CD4-positive, alpha-beta T cell treated with Interleukin-15 for 4 hours (primary cell): ENCODE results near the gene CAMP.
"Not testable (repeated sequence)": the region's sequence is repeated elsewhere in the genome, so short reads cannot be mapped to it uniquely, and the experiment has no call there.

ENCODE experiments used
- DNase-seq: peaks from one replicate; pipeline ENCODE4 v3.0.0-alpha.2; 2020; ENCODE audit warnings: low spot score

The CAMP gene

DNA sequence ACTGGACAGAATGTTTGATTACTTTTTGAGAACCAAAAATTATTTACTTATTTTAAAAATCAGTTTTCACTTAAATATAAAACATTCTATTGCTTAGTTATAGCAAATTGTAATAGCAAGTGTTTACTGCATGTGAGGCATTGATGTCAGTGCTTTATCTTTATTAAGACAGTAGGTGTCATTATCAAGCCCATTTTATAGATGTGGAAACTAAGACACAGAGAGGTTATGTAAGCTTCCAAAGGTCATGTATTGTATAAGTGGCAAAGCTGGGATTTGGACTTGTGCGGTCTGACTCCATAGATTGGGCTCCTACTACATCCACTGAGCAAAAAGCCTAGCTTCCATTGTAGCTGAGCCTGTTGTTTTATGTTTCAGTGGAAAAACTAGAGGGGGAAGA, 35.2 kb downstream of the CAMP start:
- no peak for DNase-seq

DNA sequence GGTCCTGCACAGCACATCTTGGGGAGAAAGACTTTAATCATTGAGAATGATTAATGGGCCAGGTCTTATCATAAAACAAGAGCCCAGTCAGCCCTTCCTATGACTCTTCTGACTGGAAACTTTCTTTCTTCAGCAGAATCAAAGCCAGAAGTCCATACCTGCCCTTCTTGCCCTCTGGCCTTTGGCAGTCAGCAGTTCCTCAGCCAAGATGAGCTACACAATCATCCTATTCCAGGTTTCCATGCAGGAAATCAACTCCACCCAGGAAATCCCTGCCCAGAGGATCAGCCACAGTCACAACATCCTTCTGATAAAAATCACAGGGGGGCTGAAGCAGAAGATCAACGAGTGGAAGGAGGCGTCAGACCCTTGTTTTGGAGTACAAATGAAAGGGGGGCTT, 44.5 kb downstream of the CAMP start:
- no peak for DNase-seq

DNA sequence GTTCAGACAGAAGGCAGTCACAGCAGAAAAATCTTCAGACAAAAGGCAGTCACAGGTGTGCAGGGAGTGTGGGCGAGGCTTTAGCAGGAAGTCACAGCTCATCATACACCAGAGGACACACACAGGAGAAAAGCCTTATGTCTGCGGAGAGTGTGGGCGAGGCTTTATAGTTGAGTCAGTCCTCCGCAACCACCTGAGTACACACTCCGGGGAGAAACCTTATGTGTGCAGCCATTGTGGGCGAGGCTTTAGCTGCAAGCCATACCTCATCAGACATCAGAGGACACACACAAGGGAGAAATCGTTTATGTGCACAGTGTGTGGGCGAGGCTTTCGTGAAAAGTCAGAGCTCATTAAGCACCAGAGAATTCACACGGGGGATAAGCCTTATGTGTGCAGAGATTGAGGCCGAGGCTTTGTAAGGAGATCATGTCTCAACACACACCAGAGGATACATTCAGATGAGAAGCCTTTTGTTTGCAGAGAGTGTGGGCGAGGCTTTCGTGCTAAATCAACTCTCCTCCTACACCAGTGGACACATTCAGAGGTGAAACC, 45.2 kb downstream of the CAMP start:
- peak; percentile 86 for DNase-seq

DNA sequence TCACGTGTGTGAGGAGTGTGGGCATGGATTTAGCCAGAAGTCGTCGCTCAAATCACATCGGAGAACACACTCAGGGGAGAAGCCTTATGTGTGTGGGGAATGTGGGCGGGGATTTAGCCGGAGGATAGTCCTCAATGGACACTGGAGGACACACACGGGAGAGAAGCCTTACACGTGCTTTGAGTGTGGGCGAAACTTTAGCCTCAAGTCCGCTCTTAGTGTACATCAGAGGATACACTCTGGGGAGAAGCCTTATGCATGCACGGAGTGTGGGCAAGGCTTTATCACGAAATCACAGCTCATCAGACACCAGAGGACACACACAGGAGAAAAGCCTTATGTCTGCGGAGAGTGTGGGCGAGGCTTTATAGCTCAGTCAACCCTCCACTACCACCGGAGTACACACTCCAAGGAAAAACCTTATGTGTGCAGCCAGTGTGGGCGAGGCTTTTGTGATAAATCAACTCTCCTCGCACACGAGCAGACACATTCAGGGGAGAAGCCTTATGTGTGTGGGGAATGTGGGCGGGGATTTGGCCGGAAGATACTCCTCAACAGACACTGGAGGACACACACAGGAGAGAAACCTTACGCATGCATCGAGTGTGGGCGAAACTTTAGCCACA, 45.8 kb downstream of the CAMP start:
- peak; percentile 25 for DNase-seq

- DNase-seq = no peak
These were observed 46.3 kb downstream of the CAMP start for GRCh38 chr3:48269592-48269991.

DNA sequence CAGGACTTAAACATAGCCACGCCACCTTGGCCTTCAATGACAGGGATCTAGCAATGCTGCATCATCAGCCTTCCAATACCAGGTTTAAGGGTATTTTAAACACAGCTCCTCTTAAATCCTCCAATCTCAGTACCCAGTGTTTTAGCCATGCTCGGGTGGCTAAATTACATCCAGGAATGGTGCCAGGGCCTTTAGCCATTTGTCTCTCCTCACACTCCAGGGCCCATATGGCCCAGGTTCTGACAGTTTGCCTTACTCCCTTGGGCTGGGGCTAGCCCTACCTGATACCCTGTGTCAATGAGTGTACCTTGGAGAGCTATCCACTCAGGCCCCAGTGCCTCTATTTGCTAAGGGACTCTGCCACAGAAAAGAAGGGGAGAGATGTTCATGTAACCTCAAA, 47.0 kb downstream of the CAMP start:
- no peak for DNase-seq

DNA sequence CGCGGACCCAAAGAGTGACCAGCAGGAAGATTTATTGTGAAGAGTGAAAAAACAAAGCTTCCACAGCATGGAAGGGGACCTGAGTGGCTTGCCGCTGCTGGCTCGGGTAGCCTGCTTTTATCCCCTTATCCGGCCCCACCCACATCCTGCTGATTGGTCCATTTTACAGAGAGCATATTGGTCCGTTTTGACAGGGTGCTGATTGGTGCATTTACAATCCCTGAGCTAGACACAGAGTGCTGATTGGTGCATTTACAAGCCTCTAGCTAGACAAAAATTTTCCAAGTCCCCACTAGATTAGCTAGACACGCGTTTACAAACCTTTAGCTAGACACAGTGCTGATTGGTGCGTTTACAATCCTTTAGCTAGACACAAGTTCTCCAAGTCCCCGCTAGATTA, 47.9 kb downstream of the CAMP start:
- DNase-seq = not testable (repeated sequence)

GRCh38 chr3:48271763-48272498, 48.6 kb downstream of the CAMP start:
- DNase-seq = no peak

DNA sequence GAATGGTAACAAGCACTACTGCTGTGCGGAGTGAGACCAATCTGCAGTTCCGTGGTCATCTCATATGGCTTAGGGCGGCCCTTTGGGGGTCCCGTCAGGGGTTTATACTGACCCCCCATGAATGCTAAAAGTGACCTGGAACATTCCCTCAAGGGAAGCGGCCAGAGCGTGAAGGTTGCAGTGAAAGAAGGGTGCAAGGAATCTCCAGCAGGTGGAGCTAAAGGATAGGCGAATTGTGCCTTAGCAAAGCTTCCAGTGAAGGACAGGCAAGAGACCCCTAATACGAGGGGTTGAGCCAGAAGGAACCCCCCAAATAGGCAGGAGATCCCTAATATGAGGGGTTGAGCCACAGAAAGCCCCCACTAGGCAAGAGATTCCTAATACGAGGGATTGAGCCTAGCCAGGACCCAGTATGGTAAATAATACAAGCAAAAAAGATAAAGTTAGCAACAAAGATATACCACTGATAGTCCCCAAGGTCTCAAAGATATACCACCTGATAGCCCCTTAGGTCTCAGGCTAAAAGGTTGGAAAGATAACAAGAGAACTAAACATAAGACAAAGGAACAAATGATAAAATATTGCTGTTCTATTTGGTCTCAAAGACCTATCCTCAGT, 50.4 kb downstream of the CAMP start:
- DNase-seq = peak; percentile 62

DNA sequence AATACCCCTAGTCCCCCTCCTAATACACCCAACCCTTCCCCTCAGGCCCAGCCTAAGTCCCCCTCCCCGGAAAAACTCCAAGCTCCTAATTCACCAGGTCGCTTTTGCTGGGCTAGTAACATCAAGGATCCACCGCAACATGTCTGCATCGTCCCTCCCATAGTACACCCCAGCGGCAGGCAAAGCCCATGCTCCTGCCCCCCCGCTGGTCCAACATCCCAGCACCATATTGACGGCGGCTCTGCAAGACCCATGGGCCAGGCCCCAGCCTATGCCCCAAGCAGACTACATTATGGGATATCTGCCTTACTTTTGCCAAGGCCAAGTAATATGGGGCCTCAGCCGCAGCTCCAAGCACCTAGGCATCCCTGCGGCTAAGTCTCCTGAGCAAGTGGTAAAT, 51.2 kb downstream of the CAMP start:
- no peak for DNase-seq
